Kasumi-1 (cell line): ENCODE results near the gene PSKH1.
A peak's percentile ranks its signal among the peaks of the same experiment; 100 is the strongest.
"Not testable (repeated sequence)": the region's sequence is repeated elsewhere in the genome, so short reads cannot be mapped to it uniquely, and the experiment has no call there.

Source experiments
- DNase-seq, 2 experiments: peaks; one replicate each; lab custom pipeline; 2025; lab: John Stamatoyannopoulos, UW

The PSKH1 gene

DNA sequence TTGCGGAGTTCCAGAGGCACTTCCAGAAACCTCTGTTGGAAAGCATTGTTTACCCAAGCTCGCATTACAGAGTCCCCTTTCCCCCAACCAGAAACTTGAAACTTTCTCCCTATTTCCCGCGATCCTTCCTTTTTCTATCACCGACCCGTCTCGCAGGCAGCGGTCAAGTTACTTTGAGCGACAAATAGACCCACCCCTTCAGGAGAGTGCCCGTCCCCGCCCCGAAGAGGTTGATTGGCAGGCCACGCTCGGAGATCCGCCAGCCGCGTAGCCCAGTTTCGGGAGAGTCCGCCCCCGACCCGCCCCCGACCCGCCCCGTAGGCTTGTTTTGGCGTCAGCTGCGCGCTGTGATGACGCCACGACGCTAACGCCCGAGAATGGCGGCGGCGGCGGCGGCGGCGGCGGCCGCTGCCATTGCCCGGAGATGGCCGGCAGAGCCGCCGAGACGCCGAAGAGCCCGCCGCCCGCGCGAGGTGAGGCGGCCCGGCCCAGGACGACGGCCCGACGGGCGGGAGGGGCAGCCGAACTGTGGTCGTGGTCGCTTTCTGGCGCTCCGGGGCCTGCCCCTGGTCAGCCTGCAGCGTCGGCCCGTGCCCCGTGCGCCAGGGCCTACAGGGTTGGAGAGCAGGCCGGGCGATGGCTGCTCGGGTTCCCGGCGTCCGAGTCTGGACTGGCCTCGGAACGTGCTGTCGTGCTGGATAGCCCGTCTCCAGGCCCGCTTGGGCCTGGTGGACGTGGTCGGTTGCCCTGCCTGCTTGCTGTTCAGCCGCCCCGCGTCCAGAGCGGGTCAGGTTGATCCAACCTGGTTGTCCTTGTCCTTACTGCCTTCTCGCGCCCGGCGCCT lies at the start of gene PSKH1:
TSS of gene PSKH1 (plus strand) at position 356 of the 844 bp plus-strand sequence. CDS start 15,496 bp downstream, outside the sequence.
- DNase-seq = peak; percentile 97 to 98

DNA sequence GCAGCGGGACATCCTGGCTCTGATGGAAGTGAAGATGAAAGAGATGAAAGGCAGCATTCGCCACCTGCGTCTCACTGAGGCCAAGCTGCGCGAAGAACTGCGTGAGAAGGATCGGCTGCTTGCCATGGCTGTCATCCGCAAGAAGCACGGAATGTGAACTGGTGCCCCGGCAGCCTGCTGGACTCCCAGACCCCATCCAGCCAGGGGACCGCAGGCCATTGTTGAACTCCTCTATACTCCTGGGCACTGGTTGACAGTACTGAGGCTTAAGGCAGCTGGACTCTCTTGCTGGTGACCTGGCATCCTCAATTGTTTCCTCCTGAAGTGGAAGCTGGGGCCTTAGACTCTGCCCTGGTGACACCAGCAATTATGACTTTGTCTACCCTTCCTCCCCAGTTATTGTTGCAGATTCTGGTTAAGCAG lies 49.7 kb upstream of the PSKH1 start:
- DNase-seq = no peak

DNA sequence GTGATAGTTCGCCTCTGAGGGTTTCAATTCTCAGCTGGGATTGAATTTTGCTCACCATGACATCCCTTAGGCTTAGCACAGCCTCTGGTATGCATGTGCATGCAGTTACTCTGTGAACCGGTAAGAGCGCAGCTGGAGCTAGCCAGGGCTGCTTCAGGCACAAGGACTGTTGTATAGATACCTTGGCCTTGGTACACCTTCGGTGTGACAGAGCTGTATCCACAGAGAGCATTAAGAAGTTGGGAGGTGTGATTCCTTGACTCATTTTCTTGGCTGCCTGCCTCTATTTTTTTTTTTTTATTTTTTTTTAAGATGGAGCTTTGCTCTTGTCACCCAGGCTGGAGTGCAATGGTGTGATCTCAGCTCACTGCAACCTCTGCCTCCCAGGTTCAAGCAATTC lies 48.6 kb upstream of the PSKH1 start:
- DNase-seq = no peak

DNA sequence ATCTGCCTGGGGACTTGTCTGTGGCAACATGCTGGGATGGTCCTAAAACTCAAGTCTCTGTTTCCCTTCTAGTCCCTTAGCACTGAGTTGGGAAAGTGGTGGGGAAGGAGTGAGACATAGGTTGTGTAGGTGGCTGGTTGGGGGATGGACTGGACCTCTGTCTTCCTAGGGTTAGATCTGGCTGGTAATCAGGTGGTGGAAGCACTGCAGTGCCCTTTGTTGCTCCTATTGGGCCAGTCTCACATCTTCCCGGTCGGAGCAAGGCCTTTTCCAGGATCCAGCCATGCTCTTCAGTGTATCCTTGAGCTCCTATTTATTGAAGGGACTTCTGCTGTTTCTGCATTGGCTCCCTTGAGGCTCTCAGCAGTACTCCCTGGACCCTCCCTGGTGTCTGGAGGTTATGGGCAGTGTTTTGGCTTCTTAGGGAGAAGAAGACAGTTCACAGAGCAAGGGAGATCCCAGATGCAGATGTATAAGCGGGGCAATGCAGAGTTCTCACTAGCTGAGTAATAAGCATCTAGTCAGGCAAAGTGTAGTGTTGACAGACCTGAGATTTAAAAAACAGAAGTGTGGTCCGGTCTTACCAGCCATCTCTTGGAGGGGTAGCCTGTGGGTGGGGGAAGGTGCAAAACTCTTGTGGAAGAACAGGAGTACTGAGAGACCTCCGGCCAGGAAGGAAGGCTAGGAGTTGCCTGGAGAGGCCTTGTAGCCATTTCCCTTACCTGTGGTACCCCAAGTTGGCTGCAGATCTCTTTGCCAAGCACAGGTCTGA lies 47.6 kb upstream of the PSKH1 start:
- DNase-seq = no peak

DNA sequence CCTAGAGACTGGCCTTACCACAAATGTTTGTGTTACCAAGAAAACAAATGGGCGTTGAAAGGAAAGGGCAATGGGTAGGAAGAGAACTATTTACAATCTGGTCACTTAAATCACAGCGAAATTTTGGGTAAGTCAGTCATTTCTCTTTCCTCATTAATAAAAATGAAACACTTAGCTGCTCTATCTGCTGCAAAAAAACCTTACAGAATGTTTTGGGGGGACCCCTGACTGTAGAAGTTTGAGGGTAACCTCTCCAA lies 47.1 kb upstream of the PSKH1 start:
- DNase-seq = no peak

DNA sequence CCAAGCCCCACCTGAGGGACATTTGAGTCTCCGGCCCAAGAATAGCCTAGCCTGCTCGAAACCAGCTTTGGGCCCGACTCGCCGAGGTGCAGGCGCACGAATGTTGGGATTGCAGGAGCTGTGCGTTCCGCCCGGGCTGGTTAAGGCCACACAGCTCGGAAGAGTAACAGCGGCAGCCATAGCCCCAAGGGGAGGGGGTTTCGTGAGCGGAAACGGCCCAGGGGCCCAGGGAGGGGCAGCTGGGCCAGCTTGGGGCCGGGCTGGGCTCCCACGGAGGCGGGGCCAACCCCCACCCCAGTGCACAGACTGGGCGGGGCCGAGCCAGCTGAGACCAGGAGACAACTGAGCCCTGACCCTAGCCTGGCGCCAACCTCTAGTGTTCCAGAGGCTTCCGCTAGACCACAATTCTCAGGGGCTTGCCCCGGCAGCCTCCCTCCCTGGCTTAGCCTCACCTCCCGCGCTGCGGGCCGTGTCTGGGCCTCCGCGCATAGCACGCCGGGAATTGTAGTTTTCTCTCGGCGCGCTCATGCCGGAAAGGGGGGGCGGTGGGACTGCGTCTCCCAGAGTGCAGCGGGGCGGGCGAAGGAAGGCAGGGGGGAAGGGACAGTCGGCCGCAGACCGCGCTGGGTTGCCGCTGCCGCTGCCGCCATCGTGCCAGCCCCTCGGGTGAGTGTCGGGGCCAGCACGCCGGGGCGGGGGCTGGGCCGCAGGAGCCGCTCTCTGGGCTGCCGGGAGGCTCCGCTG lies 46.6 kb upstream of the PSKH1 start, which contains the start of gene NUTF2:
TSS of gene NUTF2 (plus strand) at position 614 of the 744 bp plus-strand sequence. CDS start 18,198 bp downstream, outside the sequence.
- peak; percentile 92 to 93 for DNase-seq

DNA sequence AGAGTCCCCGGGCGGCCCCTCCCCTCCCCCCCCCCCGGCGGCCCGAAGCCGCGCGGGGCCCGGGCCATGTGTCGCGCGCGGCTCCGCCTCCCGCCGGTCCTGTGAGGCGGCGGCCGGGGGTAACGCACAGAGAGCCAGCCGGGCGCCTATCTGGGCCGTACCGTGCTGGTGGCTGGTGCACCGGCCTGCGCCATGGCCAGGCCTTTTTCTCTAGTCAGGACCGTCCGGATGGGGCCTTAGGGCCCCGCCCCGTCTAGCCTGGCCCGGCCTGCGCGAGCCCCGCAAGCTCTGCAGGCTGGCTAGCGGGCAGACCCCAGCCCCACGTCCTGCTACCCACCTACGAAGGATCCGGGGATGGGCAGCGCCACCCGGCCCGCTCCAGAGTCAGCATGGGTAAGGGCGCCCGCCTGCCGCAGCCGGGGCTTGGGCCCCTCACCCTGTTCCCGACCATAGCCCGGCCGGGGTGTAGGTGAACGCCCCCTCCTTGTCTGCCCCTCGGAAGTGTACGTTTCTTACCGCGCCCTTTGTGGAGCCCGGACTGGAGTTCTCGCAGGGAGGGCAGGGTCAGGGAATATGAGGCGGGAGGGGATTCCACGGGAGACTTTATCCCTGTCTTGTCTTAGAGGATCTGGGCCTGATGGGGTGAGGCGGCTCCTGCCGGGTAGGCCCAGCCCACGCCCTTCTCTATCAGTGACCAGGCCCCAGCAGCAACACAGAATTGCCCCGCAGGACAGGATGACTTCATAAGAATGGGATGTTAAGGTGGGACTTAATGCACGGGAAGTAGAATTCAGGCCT lies 45.8 kb upstream of the PSKH1 start, which contains the start of gene CENPT:
TSS of gene CENPT (minus strand) at position 630 of the 798 bp plus-strand sequence. CDS start 13,834 bp downstream, outside the sequence.
- DNase-seq = peak; percentile 41 to 48

DNA sequence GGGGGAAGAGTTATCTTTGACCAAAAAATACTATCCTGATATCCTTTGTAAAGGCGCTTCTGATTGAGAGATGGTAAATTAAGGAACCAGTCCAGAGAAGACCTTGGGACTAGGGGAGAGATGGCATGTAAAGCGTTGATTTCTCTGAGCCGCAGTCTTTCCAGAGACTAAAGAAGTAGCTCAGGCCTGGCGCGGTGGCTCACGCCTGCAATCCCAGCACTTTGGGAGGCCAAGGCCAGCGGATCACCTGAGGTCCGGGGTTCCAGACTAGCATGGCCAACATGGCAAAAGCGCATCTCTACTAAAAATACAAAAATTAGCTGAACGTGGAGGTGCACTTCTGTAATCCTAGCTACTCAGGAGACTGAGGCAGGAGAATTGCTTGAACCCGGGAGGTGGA lies 44.9 kb upstream of the PSKH1 start:
- no peak for DNase-seq

DNA sequence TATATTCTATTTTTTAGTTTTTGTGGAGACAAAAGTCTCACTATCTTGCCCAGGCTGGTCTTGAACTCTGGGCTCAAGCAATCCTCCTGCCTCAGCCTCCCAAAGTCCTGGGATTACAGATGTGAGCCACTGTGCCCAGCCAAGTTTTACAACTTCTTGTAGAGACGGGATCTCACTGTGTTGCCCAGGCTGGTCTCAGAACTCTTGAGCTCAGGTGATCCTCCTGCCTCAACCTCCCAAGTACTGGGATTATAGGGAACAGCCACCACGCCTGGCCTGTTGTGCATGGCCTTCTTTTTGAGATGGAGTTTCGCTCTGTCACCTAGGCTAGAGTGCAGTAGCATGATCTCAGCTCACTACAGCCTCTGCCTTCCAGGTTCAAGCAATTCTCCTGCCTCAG lies 39.4 kb upstream of the PSKH1 start:
- DNase-seq = no peak

DNA sequence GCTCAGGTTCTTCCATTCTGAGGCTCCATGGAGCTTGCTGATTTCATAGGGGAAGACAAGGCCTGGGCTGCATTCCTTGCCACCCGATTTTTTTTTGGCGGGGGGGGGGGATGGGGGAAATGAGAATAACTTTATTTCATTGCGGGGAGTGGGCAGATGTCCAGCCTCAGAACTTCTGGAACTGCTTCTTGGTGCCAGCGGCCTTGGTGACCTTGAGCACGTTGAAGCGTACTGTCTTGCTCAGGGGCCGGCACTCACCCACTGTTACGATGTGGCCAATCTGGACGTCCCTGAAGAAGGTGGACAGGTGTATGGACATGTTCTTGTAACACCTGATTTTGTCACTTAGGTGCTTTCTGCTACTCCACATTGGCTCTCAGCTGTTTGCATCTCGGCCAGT lies 37.3 kb upstream of the PSKH1 start:
- no peak for DNase-seq

DNA sequence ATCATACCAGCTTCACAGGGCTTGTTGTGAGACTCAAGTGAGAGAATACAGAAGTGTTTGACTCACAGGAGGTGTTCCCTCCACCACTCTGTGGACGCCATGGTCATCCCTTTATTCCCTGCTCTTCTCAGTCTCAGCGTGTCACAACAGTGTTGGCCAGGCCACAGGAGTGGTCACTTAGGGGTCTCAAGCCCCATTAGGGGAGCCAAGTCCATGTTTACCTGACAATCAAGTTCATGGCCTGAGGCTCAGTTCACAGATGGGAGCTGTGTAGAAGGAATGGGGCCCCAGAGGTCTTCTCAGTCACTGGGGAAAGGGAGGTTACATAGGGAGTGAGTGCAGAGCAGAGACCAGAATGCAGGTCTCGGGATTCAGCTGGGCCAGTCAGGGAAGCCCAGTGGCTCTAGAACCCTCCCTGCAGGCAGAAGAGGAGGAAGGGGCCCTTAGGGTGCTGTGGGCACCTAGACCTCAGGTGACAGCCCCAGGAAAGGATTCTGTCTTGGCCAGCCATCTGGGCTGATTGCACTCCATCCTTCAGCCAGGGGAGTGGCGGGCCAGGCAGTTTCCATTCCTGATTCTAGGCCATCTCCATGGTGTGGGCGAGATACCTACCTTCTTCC lies 36.0 kb upstream of the PSKH1 start:
- no peak for DNase-seq

DNA sequence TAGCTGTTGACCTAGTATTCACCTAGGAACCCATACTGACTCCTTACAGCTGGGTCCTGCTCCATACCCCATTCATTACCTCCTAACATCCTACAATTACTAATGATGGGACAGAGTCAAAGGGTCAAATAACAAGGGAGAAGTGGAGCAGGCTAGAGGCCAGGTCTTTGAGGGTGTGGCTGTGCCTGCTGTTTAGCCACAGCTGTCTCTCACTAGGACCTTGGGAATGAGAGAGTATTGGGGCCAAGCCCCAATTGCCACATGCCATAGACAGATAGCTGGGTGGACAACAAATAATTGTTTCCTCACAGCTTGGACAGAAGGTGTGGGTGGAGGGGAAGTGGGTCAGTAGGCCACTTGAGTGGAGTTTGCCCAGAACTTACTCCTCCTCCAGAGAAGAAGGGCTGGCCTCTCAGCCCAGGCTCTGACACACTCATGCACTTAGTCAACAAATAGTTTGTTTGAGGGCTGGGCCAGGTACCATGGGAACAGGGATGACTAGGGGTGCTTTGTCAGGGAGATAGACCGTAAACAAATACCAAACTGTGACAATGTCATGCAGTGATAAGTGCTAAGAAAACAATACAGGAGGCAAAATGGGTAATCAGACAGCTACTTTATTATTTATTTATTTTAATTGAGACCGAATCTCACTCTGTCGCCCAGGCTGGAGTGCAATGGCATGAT lies 35.4 kb upstream of the PSKH1 start:
- DNase-seq = no peak

DNA sequence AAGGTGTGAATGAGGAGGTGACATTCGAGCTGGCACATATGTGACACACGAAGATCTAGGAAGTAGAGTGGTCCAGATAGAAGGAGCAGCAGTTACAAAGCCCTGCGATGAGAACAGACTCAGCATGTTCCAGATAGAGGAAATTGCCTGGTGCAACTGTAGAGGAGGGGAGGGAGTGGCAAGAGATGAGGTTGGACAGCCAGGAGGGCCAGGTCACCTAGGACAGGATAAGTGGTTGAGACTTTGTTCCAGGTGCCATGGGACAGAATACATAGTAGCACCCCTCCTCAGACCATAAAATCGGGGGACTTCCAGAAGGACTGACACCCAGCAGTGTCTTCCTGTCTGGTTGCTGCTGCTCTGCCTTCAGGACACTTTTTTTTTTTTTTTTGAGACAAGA lies 34.6 kb upstream of the PSKH1 start:
- DNase-seq = no peak

DNA sequence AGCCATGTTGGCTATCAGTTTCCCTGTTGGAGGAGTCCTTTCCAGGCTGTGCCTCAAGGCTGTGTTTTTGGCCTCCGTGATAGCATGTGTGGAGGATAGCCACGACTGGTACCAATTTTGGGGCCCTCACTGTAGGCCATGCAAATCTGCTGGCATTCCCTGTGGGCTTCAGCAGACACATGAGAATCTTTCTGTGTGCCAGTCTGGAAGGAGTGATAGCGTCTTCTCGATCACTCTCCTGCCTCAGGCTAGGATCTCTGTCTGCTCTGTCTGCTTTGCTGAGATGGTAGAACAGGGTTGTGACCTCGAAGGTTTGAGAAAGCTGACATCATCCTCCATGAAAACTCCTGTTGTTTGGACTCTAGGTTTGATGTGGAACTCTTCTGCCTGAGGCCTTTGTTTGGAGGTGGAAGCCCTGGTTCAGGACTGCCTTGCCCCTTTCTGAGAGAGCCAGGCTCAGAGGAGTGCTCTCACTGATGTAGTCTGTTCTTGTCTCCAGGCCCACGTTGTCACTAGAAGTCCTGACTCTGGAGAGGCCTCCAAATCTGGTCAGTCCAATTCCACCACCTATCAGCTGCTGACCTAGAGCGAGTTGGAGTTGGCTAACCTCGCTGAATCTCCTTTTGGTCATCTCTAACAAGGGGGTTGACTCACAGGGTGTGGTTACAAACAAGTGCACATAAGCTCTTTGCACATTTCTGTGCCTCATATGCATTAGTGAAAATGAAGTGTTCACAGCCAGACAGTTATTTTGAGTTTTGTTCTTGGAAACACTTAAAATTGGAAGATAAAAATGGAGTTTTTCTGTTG lies 32.3 kb upstream of the PSKH1 start:
- no peak for DNase-seq

DNA sequence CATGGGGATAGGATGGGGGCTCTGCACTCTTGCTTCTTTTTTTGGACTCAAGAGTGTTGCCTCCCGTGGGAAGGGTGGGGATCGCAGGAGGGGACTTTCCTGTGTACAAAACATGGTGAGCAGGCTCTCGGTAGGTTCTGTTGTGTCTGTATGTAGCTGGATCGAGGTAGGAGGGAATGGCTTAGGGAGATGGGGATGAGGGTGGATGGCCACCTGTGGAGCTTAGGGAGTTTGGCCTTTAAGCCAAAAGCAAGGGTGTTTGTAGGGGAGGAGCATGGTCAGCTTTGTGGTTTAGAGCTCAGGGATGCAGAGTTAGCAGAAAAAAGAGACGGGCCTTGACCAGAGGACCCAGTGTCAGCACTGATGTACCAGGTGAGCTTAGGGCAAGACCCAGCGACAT lies 31.2 kb upstream of the PSKH1 start:
- DNase-seq = no peak

DNA sequence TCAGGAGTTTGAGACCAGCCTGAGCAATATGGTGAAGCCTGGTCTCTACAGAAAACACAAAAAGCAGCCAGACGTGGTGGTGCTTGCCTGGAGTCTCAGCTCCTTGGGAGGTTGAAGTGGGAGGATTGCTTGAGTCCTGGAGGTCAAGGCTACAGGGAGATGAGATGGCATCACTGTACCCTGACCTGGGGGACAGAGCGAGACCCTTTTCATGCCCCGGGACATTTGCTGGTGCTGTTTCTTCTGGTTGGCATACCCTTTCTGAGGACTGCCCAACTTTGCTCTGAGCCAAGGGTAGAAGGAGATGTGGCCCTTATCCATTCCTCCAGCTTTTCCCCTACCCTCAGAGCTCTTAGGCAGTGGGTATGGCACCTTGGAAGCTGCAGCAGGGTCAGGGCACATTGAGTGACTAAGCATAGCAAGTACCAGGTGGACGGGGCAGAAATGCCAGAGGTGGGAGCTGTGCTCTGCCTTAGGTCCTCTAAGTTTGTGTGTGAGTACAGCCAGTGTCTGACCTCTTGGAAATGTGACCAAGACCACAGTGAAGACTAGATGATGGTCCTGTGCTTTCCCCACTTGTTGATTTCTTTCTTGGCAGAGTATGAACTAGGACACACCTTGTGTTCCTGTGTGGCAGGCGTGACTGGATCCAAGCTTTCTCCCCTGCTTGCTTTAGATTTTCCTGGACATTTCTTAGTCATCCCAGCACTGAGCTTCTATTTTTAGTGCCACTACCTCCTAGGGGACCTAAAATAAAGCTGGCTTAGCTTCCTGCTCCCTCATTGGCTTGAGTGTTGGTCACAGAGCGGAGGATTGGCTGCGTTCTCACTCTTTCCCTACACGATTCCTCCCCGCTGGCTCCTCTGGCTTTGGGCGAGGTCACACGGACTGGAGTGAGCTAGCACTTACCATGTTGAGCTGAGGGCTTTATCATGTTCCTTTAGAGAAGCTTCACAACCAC lies 30.2 kb upstream of the PSKH1 start:
- DNase-seq = no peak

DNA sequence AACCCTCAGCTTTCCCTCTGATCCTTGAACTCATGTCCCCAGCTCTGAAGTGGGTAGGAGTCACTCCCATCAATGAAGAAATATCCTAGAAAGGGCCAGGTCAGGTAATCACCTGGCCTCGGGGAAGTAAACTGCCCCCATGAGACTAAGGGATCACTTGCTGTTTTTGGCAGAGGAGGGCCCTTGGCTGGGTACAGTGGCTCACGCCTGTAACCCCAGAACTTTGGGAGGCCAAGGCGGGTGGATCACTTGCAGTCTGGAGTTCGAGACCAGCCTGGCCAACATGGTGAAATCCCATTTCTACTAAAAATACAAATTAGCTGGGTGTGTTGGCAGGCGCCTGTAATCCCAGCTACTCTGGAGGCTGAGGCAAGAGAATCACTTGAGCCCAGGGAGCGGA lies 29.0 kb upstream of the PSKH1 start:
- not testable (repeated sequence) for DNase-seq

DNA sequence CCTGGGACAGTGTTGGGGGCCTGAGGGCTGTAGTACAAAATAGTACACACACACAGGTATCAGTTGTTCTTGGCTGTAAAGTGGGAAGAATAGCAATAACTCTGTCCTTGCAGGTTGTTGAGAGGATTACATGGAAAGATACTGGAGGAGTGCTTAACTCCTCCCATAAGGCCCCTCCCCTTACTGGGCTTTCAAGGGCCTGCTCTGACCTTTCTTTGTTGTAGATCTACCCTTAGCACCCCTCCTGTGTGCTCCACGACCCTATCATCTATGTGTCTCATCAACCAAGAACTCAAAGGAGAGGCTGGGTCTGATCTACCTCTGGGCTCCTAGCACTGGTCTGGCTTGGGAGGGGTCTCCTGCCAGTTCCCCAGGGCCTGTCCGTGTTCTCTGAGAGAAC lies 28.5 kb upstream of the PSKH1 start:
- DNase-seq = no peak

DNA sequence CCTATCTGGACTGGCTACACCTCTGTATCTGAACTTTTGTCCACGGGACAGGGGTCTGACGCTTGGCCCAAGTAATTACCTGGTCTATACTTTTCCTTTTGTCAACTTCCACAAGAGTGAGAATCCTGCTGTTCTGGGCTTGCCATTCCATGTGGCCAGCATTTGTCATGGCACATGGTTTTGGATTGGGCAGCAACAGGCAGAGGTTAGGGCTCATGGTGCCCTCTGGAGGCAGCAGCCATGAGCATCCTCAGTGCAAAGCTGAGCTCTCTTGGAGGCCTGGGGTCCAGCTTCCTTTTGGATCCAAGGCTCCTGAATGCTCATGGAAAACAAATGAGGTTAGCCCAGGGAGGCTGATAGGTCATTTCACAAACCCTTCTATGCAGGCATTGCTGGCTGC lies 27.7 kb upstream of the PSKH1 start:
- DNase-seq = peak in 1 of 2 experiments; percentile 19
